ENCODE data around the gene FBN1.

Gene FBN1

DNA sequence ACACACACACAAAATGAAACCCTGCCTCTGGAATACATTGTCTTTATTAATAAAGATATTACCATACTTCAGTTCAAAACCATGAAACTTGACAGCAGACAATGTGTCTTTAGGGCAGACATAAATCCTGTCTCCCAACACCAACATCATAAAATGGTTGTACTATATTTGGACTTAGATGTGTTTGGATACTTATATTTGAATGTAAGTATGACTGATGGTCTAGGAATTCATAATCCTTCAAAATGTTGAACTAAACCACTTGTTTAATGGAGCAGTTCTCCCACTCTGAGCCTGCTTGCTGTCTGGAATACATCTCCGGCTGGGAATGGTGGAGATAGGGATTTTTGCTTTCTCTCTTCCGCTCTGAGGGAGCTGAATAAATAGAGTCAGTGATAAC is 10.6 kb downstream of the FBN1 start:
- Histone ChIP-seq H3K4me1 (ENCODE audit: control insufficient read depth, insufficient read depth, low read length) (peaks cover 88% of the 10 kb centered on the region), H3K36me3 (ENCODE audit: control insufficient read depth, insufficient read depth, low read length, severe bottlenecking) (peaks cover 28% of the 10 kb centered on the region), H3K9ac (ENCODE audit: low read length) (no peak overlapping the region), H3K27me3 (replicated peaks; ENCODE audit: control insufficient read depth, insufficient read depth, low read length) (no peaks in the 10 kb centered on the region), H3K9me3 (ENCODE audit: control insufficient read depth, low read length) (no peaks in the 10 kb centered on the region), H3K4me3 (ENCODE audit: low read length) (no peak overlapping the region)
- peak; percentile 55 for DNase-seq (ENCODE audit: low read depth)

DNA sequence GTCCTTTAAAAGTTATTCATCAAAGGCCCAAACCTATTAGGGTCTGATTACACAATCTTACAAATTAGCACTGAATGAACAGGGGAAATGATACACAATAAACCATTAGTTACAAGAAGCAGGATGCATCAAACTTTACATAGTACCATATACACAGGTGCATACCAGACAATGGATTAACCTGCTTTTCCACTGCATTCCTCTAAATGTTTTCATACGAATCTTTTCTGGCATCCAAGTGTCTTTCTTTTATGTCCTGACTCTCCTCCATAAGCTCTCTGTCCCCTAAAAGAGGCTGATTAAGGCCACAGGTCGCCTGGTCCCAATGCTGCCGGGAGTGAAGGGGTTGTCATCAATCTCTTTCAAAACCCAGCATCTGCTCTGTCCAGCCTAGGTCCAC is 11.4 kb downstream of the FBN1 start:
- peaks cover 24% of the 10 kb centered on the region for H3K36me3 ChIP-seq (ENCODE audit: control insufficient read depth, insufficient read depth, low read length, severe bottlenecking)

DNA sequence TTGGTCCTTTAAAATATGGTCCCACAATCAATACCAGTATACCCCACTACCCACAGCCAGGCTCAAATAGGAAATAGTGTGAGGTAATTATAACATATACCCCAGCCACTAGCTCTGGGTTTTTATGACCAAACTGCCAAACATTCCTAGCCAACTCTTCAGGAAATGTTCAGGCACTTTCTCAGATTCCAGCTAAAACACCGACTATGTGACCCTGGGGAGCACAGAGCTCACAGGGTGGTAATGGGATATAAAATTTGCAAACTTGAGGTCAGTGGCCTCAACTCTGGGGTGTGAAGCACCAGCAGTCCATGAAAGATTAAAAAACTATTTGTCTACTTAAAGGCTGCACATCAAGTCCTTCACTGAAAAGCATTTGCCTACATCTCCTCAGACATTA is 12.9 kb downstream of the FBN1 start:
- Histone ChIP-seq H3K27me3 (replicated peaks; ENCODE audit: control insufficient read depth, insufficient read depth, low read length) (no peaks in the 10 kb centered on the region), H3K9me3 (ENCODE audit: control insufficient read depth, low read length) (no peaks in the 10 kb centered on the region), H3K36me3 (ENCODE audit: control insufficient read depth, insufficient read depth, low read length, severe bottlenecking) (peaks cover 12% of the 10 kb centered on the region), H3K9ac (ENCODE audit: low read length) (no peak overlapping the region), H3K4me3 (ENCODE audit: low read length) (no peak overlapping the region), H3K4me1 (ENCODE audit: control insufficient read depth, insufficient read depth, low read length) (peaks cover 89% of the 10 kb centered on the region)
- DNase-seq (ENCODE audit: low read depth): no peak

More for the DNA sequence above, 11.4 kb downstream of the FBN1 start:
- Histone ChIP-seq H3K9me3 (ENCODE audit: control insufficient read depth, low read length) (no peaks in the 10 kb centered on the region), H3K9ac (ENCODE audit: low read length) (no peak overlapping the region), H3K4me1 (ENCODE audit: control insufficient read depth, insufficient read depth, low read length) (peaks cover 83% of the 10 kb centered on the region), H3K27me3 (replicated peaks; ENCODE audit: control insufficient read depth, insufficient read depth, low read length) (no peaks in the 10 kb centered on the region), H3K4me3 (ENCODE audit: low read length) (no peak overlapping the region)
- no peak for DNase-seq (ENCODE audit: low read depth)

GRCh38 chr15:48631176-48631770 is 14.2 kb downstream of the FBN1 start:
- Histone ChIP-seq H3K4me3 (ENCODE audit: low read length) (no peak overlapping the region), H3K9me3 (ENCODE audit: control insufficient read depth, low read length) (no peaks in the 10 kb centered on the region), H3K27me3 (replicated peaks; ENCODE audit: control insufficient read depth, insufficient read depth, low read length) (no peaks in the 10 kb centered on the region), H3K36me3 (ENCODE audit: control insufficient read depth, insufficient read depth, low read length, severe bottlenecking) (peaks cover 12% of the 10 kb centered on the region), H3K4me1 (ENCODE audit: control insufficient read depth, insufficient read depth, low read length) (peaks cover 90% of the 10 kb centered on the region), H3K9ac (ENCODE audit: low read length) (no peak overlapping the region)
- no peak for DNase-seq (ENCODE audit: low read depth)

- Histone ChIP-seq H3K9ac (ENCODE audit: low read length) (no peak overlapping the region), H3K36me3 (ENCODE audit: control insufficient read depth, insufficient read depth, low read length, severe bottlenecking) (peaks cover 16% of the 10 kb centered on the region), H3K27me3 (replicated peaks; ENCODE audit: control insufficient read depth, insufficient read depth, low read length) (no peaks in the 10 kb centered on the region), H3K4me3 (ENCODE audit: low read length) (no peak overlapping the region), H3K4me1 (ENCODE audit: control insufficient read depth, insufficient read depth, low read length) (peaks cover 84% of the 10 kb centered on the region), H3K9me3 (ENCODE audit: control insufficient read depth, low read length) (no peaks in the 10 kb centered on the region)
- DNase-seq (ENCODE audit: low read depth): no peak
Measured at GRCh38 chr15:48630245-48630644, 15.3 kb downstream of the FBN1 start.

DNA sequence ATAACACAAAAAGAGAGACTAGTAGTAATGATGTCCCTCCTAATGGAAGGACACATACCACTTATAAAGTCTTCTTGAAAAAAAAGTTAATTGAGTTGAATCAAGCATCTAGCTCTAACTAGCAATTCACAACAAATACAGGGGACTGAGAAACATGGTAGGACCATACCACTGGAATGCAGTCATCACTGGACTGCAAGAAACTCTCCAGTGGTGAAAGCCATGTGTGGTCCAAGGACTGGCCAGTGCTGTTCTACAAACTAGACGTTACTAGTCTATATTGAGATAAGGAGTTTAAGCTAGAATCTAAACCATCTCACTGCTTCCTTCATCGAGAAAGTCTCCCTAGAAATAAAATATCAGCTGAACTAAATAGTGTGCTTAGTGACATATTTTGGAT is 16.7 kb downstream of the FBN1 start:
- Histone ChIP-seq H3K9ac (ENCODE audit: low read length) (no peak overlapping the region), H3K36me3 (ENCODE audit: control insufficient read depth, insufficient read depth, low read length, severe bottlenecking) (peaks cover 10% of the 10 kb centered on the region)
- DNase-seq (ENCODE audit: low read depth): no peak

DNA sequence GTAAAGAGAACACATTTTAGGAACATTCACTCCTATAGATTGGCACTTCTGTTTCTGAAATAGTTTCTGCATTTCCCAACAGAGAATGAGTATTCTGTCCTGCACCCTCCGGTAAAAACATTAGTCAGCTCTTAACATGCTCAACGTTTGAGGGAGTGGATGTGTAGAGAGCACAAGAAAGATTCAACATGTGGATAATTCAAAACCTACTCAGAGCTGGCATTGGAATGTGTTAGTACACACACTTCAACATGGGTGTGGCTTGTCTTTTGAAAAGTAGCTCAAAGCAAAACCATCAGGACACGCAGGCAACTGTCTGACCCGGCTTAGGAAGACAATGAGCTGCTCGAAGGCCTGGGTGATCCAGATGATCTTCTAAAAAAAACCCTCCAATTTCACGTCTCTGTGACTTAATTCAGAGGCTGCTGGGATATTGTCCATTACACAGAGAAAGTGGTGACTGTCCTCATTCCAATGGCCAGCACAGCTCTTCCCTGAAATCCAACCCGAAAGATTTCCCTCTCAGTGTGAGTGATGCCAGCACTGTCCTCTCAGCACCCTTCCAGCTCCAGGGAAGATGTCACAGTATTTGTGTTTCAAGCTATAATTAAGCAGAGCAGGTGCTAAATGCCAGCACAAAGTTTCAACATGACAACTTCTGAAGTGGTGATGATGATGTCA is 18.1 kb downstream of the FBN1 start:
- peak; percentile 70 for DNase-seq (ENCODE audit: low read depth)
- peaks cover 73% of the 10 kb centered on the region for H3K4me1 ChIP-seq (ENCODE audit: control insufficient read depth, insufficient read depth, low read length)
- no peaks in the 10 kb centered on the region for H3K9me3 ChIP-seq (ENCODE audit: control insufficient read depth, low read length)
- H3K36me3 ChIP-seq (ENCODE audit: control insufficient read depth, insufficient read depth, low read length, severe bottlenecking): peaks cover 10% of the 10 kb centered on the region
- peak overlapping the region; percentile 52 for H3K4me3 ChIP-seq (ENCODE audit: low read length)
- H3K9ac ChIP-seq (ENCODE audit: low read length): peak overlapping the region; percentile 41
- no peaks in the 10 kb centered on the region for H3K27me3 ChIP-seq (replicated peaks; ENCODE audit: control insufficient read depth, insufficient read depth, low read length)

More for the DNA sequence above, 16.7 kb downstream of the FBN1 start:
- no peak overlapping the region for H3K4me3 ChIP-seq (ENCODE audit: low read length)
- H3K9me3 ChIP-seq (ENCODE audit: control insufficient read depth, low read length): no peaks in the 10 kb centered on the region
- H3K4me1 ChIP-seq (ENCODE audit: control insufficient read depth, insufficient read depth, low read length): peaks cover 84% of the 10 kb centered on the region
- H3K27me3 ChIP-seq (replicated peaks; ENCODE audit: control insufficient read depth, insufficient read depth, low read length): no peaks in the 10 kb centered on the region

- no peak for DNase-seq (ENCODE audit: low read depth)
- H3K4me3 ChIP-seq (ENCODE audit: low read length): no peak overlapping the region
- H3K36me3 ChIP-seq (ENCODE audit: control insufficient read depth, insufficient read depth, low read length, severe bottlenecking): peaks cover 9% of the 10 kb centered on the region
- H3K9ac ChIP-seq (ENCODE audit: low read length): no peak overlapping the region
- peaks cover 55% of the 10 kb centered on the region for H3K4me1 ChIP-seq (ENCODE audit: control insufficient read depth, insufficient read depth, low read length)
- H3K9me3 ChIP-seq (ENCODE audit: control insufficient read depth, low read length): no peaks in the 10 kb centered on the region
- no peaks in the 10 kb centered on the region for H3K27me3 ChIP-seq (replicated peaks; ENCODE audit: control insufficient read depth, insufficient read depth, low read length)
Measured at GRCh38 chr15:48625126-48625525, 20.4 kb downstream of the FBN1 start.

DNA sequence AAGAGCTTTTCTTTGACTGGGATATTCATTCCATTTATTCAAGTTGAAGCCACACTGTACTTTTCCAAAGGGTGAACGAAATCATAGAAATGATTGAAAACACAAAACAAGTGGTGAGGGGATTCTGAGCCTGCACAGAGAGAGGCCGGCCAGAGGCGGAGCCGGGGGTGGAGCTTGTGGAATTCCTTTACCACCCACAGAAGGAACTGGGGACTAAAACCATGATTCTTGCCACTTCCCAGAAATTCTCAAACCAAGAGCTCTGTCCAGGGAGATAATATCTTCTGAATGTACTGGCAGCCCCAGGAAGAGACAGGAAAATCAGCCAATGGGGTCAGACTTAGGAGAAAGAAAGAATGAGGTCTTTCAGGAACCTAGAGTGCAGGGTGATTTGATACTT is 20.8 kb downstream of the FBN1 start:
- H3K4me1 ChIP-seq (ENCODE audit: control insufficient read depth, insufficient read depth, low read length): peaks cover 56% of the 10 kb centered on the region
- H3K9ac ChIP-seq (ENCODE audit: low read length): no peak overlapping the region
- DNase-seq (ENCODE audit: low read depth): no peak
- H3K9me3 ChIP-seq (ENCODE audit: control insufficient read depth, low read length): no peaks in the 10 kb centered on the region
- H3K4me3 ChIP-seq (ENCODE audit: low read length): no peak overlapping the region
- H3K36me3 ChIP-seq (ENCODE audit: control insufficient read depth, insufficient read depth, low read length, severe bottlenecking): peaks cover 7% of the 10 kb centered on the region
- H3K27me3 ChIP-seq (replicated peaks; ENCODE audit: control insufficient read depth, insufficient read depth, low read length): no peaks in the 10 kb centered on the region

DNA sequence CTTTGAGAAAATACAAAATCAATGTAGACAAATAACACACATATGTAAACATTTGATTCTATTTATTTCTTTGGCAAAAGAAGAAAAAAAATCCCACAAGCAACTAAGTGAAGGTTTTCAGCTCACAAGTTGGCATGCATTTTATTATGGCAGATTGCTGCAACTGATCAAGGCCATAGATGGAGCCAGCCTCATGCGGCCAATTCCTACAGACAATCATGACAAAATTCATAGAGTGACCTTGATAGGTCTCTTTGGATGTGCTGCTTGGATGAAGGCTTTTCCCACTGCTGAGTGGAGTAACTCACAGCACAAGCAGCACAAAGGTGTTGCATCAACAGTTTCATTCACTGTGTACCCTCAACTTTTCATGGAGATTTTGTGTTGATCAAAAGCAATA is 22.1 kb downstream of the FBN1 start:
- Histone ChIP-seq H3K4me1 (ENCODE audit: control insufficient read depth, insufficient read depth, low read length) (peaks cover 50% of the 10 kb centered on the region), H3K27me3 (replicated peaks; ENCODE audit: control insufficient read depth, insufficient read depth, low read length) (no peaks in the 10 kb centered on the region)

DNA sequence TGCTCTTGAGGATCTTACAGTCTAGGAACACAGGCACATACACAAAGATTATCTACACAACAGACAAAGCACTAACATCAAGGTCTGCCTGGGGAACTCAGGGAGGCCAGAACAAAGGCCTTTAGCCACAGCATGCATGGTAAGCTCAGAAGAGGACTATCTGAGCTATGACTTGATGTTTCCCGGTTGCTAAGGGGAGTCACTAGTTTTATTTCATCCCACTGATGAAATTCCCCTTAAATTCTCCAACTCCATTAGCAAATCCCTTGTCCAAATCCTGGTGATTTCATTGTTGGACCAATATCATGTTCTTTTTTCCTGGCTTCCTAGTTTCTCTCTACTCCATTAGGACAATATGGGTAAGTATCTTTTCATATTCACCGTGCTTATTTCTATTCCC is 23.3 kb downstream of the FBN1 start:
- Histone ChIP-seq H3K9me3 (ENCODE audit: control insufficient read depth, low read length) (no peaks in the 10 kb centered on the region), H3K27me3 (replicated peaks; ENCODE audit: control insufficient read depth, insufficient read depth, low read length) (no peaks in the 10 kb centered on the region), H3K4me3 (ENCODE audit: low read length) (no peak overlapping the region), H3K4me1 (ENCODE audit: control insufficient read depth, insufficient read depth, low read length) (peaks cover 50% of the 10 kb centered on the region), H3K36me3 (ENCODE audit: control insufficient read depth, insufficient read depth, low read length, severe bottlenecking) (peaks cover 6% of the 10 kb centered on the region), H3K9ac (ENCODE audit: low read length) (no peak overlapping the region)
- DNase-seq (ENCODE audit: low read depth): no peak

More for the DNA sequence above, 22.1 kb downstream of the FBN1 start:
- Histone ChIP-seq H3K9ac (ENCODE audit: low read length) (no peak overlapping the region), H3K4me3 (ENCODE audit: low read length) (no peak overlapping the region), H3K9me3 (ENCODE audit: control insufficient read depth, low read length) (no peaks in the 10 kb centered on the region), H3K36me3 (ENCODE audit: control insufficient read depth, insufficient read depth, low read length, severe bottlenecking) (peaks cover 6% of the 10 kb centered on the region)
- DNase-seq (ENCODE audit: low read depth): no peak

Data from adipocyte (in vitro differentiated cells).